Thyroid gland (tissue), 4 donors: Measurements from ENCODE around the gene ETV6. TPM values are rescaled to one million over a fixed set of nuclear protein-coding genes. Genes with fewer than 3 reads are reported as not detected.

ENCODE experiments used
- DNase-seq, 2 donors: peaks; one replicate each; pipeline ENCODE4 v3.0.0-alpha.2; 2019
- H3K27ac ChIP-seq, 3 donors: fragments of 200-600 bp; sonication (generic); 1 replicate in 2 of 3; 2 replicates in 1 of 3; pipeline ENCODE4 v1.5.1; 2016 to 2019; ENCODE audit warnings: mild to moderate bottlenecking in 1 of 3, moderate library complexity in 1 of 3
- H3K27me3 ChIP-seq: fragments of 200-600 bp; sonication (generic); one replicate; pipeline ENCODE4 v1.5.1; 2019
- H3K36me3 ChIP-seq, 2 donors: fragments of 200-600 bp; sonication (generic); one replicate each; pipeline ENCODE4 v1.5.1; 2016 to 2019
- H3K4me1 ChIP-seq, 2 donors: fragments of 200-600 bp; sonication (generic); one replicate each; pipeline ENCODE4 v1.5.1; 2017 to 2019
- H3K4me3 ChIP-seq, 3 donors: fragments of 200-600 bp; sonication (generic); replicated peaks in 1 of 3; 1 replicate in 2 of 3; 2 replicates in 1 of 3; pipeline ENCODE4 v1.5.1; 2016; ENCODE audit warnings: mild to moderate bottlenecking in 1 of 3
- H3K9me3 ChIP-seq: fragments of 200-600 bp; sonication (generic); one replicate; pipeline ENCODE4 v1.5.1; 2017
- POLR2A ChIP-seq, 2 donors: fragments of 450-650 bp; IDR thresholded peaks; one replicate each; pipeline ENCODE4 v1.6.1; 2017; ENCODE audit warnings: antibody characterized with exemption in 2 of 2, mild to moderate bottlenecking in 2 of 2, moderate library complexity in 1 of 2
- WGBS, 2 donors: methylation state at CpG; one replicate each; pipeline ENCODE4 v1.1.5; 2017; 5-methylcytosine and 5-hydroxymethylcytosine counted together
- intact Hi-C: fragments of 100-400 bp; cut with DNase I; formaldehyde crosslinking; loops from one replicate; pipeline ENCODE4 v1.15.1; 2023
- total RNA-seq, 4 donors: library from RNA; depleted of rRNA; stranded (reverse); fragments of >200 nt; gene quantifications; one replicate each; pipeline ENCODE4 v1.2.3, GENCODE V29; 2016
- TF ChIP-seq, protein P1 (sequence below), 6 experiments: fragments of 200-600 bp in 3 of 6; fragments of 450-650 bp in 3 of 6; sonication (generic) in 3 of 6; IDR thresholded peaks; one replicate each; pipeline ENCODE4 v1.5.1; 2016 to 2019; ENCODE audit warnings: antibody characterized with exemption in 6 of 6, mild to moderate bottlenecking in 2 of 6, inconsistent platforms in 1 of 6, moderate library complexity in 1 of 6

ETV6 gene
- total RNA-seq, 4 donors from 2014 or later: 16.6 to 35.6 (median 17.2) TPM

DNA sequence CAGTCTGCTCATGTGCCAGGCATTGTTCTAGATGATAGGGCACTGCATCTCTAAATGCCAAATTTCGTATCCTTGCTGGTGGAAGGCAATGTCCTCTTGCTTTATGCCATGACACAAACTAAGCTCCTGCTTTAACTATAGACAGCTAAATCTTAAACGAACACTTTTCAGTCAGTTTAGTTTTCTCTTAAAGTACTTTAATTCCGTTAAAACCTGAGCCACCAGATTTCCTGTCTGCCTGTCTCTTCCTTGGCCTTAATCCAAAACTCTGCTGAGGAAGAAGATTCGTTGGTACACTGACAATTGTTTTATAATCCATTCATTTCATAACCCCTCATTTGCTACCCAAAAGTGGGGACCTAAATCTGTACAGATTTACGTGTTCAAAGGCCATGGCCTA is 226.8 kb downstream of the ETV6 start:
- peak overlapping the region in 1 of 3 donors; percentile 47 for H3K27ac ChIP-seq

DNA sequence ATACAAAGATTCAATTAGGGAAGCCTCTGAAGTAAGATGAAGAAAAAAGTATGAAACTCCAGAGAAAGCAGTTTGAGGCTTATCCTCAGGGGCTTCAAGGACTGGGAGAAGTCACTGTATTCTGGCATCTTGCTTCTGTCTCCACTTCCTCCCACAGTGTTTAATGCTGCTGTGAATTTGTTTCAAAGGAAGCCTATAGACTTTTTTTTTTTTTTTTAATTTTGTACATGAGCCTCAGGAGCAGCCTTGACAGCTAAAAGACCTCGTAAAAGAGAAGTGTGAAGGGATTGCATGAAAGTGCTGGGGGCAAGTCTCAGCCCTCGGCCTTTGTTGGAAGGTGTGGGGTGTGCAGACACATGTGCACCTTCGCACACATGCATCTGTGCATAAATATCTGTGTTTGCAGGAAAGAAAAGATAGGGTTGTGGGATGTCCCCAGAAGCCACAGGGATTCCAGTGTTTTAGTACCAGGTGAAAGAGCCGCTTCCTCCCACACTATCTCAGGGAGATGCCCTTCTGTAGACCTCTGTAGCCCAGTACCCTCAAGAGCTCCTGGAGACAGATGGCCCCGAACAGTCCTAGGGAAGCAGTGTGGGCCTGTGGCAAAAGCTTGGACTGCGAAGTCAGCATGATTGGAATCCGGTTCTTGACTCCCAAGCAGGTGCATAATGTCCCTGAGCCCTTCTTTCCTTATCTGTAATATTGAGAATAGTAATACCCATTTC is 227.8 kb downstream of the ETV6 start:
- Histone ChIP-seq H3K9me3 (no peaks in the 10 kb centered on the region), H3K27ac (peak overlapping the region in 2 of 3 donors; percentile 47 to 66), H3K4me3 (no peak overlapping the region), H3K27me3 (no peaks in the 10 kb centered on the region), H3K36me3 (no peaks in the 10 kb centered on the region), H3K4me1 (peaks cover 29 to 35% of the 10 kb centered on the region in 2 donors)
- TF ChIP-seq, protein P1, sequence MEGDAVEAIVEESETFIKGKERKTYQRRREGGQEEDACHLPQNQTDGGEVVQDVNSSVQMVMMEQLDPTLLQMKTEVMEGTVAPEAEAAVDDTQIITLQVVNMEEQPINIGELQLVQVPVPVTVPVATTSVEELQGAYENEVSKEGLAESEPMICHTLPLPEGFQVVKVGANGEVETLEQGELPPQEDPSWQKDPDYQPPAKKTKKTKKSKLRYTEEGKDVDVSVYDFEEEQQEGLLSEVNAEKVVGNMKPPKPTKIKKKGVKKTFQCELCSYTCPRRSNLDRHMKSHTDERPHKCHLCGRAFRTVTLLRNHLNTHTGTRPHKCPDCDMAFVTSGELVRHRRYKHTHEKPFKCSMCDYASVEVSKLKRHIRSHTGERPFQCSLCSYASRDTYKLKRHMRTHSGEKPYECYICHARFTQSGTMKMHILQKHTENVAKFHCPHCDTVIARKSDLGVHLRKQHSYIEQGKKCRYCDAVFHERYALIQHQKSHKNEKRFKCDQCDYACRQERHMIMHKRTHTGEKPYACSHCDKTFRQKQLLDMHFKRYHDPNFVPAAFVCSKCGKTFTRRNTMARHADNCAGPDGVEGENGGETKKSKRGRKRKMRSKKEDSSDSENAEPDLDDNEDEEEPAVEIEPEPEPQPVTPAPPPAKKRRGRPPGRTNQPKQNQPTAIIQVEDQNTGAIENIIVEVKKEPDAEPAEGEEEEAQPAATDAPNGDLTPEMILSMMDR (IDR thresholded peaks at IDR 0.05): no peak
- no peak for TF ChIP-seq POLR2A (IDR thresholded peaks at IDR 0.05)
- 91 to 95% methylated on average over 7 of the region's 7 CpGs for WGBS, 2 donors
- intact Hi-C loops: no loop called here
- DNase-seq: no peak

More for the DNA sequence above, 226.8 kb downstream of the ETV6 start:
- no peak for DNase-seq
- Histone ChIP-seq H3K4me3 (no peak overlapping the region), H3K27me3 (no peaks in the 10 kb centered on the region), H3K4me1 (peaks cover 29 to 35% of the 10 kb centered on the region in 2 donors), H3K36me3 (no peaks in the 10 kb centered on the region), H3K9me3 (no peaks in the 10 kb centered on the region)
- WGBS, 2 donors: 62 to 71% methylated on average over 5 of the region's 5 CpGs
- TF ChIP-seq, protein P1 (IDR thresholded peaks at IDR 0.05): no peak
- TF ChIP-seq POLR2A (IDR thresholded peaks at IDR 0.05): no peak
- intact Hi-C loops: no loop called here

DNA sequence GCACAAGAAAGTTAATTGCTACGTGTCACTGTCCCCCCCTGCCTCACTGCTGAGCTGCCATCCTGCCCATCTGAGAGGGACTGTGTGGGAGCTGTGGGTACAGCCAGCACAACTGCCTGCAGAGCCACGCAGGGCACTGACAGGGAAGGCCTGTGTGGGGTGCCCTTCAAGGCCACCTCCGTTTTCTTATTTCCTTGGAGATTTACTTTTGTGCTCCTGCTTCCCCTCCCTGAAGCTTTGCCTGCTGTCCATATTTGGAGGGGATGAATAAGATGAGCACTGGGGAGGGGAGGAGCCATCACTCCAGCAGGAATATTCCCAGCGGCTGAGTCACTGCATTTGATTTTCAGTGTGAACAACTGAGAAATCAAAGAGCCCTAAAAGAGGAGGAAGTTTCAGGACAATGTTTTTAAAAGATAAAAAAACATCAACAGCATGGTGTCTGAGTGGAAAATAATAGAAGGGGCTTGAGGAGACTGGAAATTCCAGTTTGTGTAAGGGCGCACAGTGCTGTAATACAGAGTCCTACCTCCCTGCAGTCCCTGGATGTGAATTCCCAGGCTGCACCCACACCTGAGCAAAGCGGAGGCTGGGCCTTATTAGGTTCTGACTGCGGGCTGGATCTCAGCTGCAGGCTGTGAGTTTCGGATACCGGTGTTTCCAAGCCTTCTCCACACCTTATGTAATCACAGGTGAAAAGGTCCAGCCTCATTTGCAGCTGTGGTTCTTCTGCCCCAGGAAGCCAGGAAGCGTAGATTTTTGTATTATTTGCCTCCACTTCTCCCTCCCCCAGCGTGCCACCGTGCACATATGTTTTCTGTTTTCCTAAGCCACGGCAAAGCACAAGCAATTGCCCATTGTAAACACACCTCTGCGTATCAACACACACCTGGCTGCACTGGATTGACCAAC is 228.7 kb downstream of the ETV6 start:
- TF ChIP-seq POLR2A (IDR thresholded peaks at IDR 0.05): no peak
- TF ChIP-seq, protein P1 (IDR thresholded peaks at IDR 0.05): no peak
- peak; percentile 39 to 47 for DNase-seq

DNA sequence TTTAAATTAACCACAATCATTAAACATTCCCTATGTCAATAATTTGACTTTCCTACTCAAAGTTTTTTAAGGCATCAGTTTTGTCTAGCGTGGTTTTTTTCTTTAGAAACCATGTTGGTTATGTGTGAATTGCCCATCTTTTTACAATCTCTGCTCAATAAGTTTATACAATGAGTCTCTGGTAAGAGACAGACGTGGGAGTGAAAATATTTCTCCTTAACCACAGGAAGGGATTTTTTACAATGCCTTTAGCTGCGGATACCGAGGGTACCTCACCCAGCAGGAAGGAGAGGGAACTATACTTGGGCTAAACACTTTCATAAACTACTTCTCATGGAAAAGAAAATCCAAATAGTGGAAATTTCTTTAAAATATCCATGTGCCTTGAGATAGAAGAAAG is 229.8 kb downstream of the ETV6 start:
- TF ChIP-seq, protein P1 (IDR thresholded peaks at IDR 0.05): no peak
- TF ChIP-seq POLR2A (IDR thresholded peaks at IDR 0.05): no peak
- Histone ChIP-seq H3K4me3 (no peak overlapping the region), H3K27me3 (no peaks in the 10 kb centered on the region), H3K4me1 (peaks cover 29 to 41% of the 10 kb centered on the region in 2 donors), H3K27ac (no peak overlapping the region), H3K36me3 (no peaks in the 10 kb centered on the region), H3K9me3 (no peaks in the 10 kb centered on the region)
- no peak for DNase-seq
- 83 to 89% methylated on average over 4 of the region's 4 CpGs for WGBS, 2 donors
- intact Hi-C loops: no loop called here

More for the DNA sequence above, 228.7 kb downstream of the ETV6 start:
- no peak overlapping the region for H3K4me3 ChIP-seq
- H3K27ac ChIP-seq: peak overlapping the region in 2 of 3 donors; percentile 57 to 66
- no peaks in the 10 kb centered on the region for H3K27me3 ChIP-seq
- intact Hi-C loops: no loop called here
- whole genome bisulfite sequencing, 2 donors: 43 to 51% methylated on average over 13 to 14 of the region's 14 CpGs
- H3K4me1 ChIP-seq: peaks cover 29 to 35% of the 10 kb centered on the region in 2 donors
- no peaks in the 10 kb centered on the region for H3K9me3 ChIP-seq
- H3K36me3 ChIP-seq: no peaks in the 10 kb centered on the region
